ENCODE results near the gene WDFY4. TPM values are rescaled to one million over a fixed set of nuclear protein-coding genes. Genes with fewer than 3 reads are reported as not detected.
A peak's percentile ranks its signal among the peaks of the same experiment; 100 is the strongest.

WDFY4 gene
- total and polyA plus RNA-seq, 2 experiments from 2014 or later: not detected

DNA sequence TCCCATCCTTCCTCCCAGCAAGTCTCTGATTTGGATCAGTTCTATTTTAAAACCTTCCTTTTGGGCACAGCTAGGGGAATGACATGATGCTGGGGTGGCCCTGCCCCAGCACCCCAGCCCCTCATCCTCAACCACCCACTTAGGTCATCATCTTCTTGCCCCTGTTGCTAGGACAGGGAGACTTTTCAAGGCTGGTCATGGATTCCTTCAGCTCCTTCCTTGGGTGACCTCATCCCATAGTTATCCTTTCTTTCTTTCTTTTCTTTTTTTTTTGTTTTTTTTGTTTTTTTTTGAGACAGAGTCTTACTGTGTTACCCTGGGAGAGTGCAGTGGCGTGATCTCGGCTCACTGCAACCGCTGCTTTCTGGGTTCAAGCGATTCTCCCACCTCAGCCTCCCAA lies 127.2 kb downstream of the WDFY4 start:
- H3K4me3 ChIP-seq: no peak overlapping the region
- H3K9ac ChIP-seq: no peak overlapping the region
- no peak overlapping the region for H3K27ac ChIP-seq
- DNase-seq: peak; percentile 52
- H3K9me3 ChIP-seq (ENCODE audit: low read depth): no peaks in the 10 kb centered on the region
- peaks cover 16% of the 10 kb centered on the region; the same call in 1 of the 2 replicates for H3F3A ChIP-seq (ENCODE audit: insufficient read depth)
- H4K20me1 ChIP-seq (ENCODE audit: insufficient read depth): no peaks in the 10 kb centered on the region
- H3K36me3 ChIP-seq (ENCODE audit: low read depth): no peaks in the 10 kb centered on the region
- H3K4me2 ChIP-seq (ENCODE audit: unreplicated experiment): no peak overlapping the region
- in situ Hi-C loops (cut with MboI): no loop called here
- H3K9me2 ChIP-seq (ENCODE audit: insufficient read depth): no peaks in the 10 kb centered on the region
- no peak overlapping the region for H2AFZ ChIP-seq
- no peaks in the 10 kb centered on the region for H3K79me2 ChIP-seq (ENCODE audit: insufficient read depth)
- TF ChIP-seq EZH2phosphoT487 (IDR thresholded peaks at IDR 0.05; ENCODE audit: insufficient read depth, low read depth): no peak
- no peak for TF ChIP-seq EZH2 (IDR thresholded peaks at IDR 0.05; ENCODE audit: insufficient read depth, poor library complexity, severe bottlenecking)
- H3K4me1 ChIP-seq (ENCODE audit: insufficient read depth): peaks cover 15% of the 10 kb centered on the region
- 81 to 89% methylated on average over 4 of the region's 4 CpGs for whole genome bisulfite sequencing, 2 experiments (ENCODE audit: low coverage in 1 of 2, low lambda C conversion rate in 2 of 2, missing lambda C conversion rate in 2 of 2)
- no peaks in the 10 kb centered on the region for H3K27me3 ChIP-seq (replicated peaks; ENCODE audit: insufficient read depth)

- peaks cover 7% of the 10 kb centered on the region; the same call in 1 of the 2 replicates for H3K4me1 ChIP-seq (ENCODE audit: insufficient read depth)
- H3K9me3 ChIP-seq (ENCODE audit: low read depth): no peaks in the 10 kb centered on the region
- H3K9me2 ChIP-seq (ENCODE audit: insufficient read depth): no peaks in the 10 kb centered on the region
- H3K9ac ChIP-seq: no peak overlapping the region
- no peak overlapping the region for H2AFZ ChIP-seq
- no peak overlapping the region for H3K4me2 ChIP-seq (ENCODE audit: unreplicated experiment)
- no peak overlapping the region for H3K4me3 ChIP-seq
- H4K20me1 ChIP-seq (ENCODE audit: insufficient read depth): no peaks in the 10 kb centered on the region
- 67 to 75% methylated on average over 1 of the region's 1 CpG for WGBS, 2 experiments (ENCODE audit: low coverage in 1 of 2, low lambda C conversion rate in 2 of 2, missing lambda C conversion rate in 2 of 2)
- H3K27ac ChIP-seq: no peak overlapping the region
- no peaks in the 10 kb centered on the region for H3K79me2 ChIP-seq (ENCODE audit: insufficient read depth)
- in situ Hi-C loops (cut with MboI): no loop called here
- H3K27me3 ChIP-seq (replicated peaks; ENCODE audit: insufficient read depth): no peaks in the 10 kb centered on the region
- no peaks in the 10 kb centered on the region for H3K36me3 ChIP-seq (ENCODE audit: low read depth)
- H3F3A ChIP-seq (ENCODE audit: insufficient read depth): peaks cover 2% of the 10 kb centered on the region; the same call in 1 of the 2 replicates
- no peak for DNase-seq
- no peak for TF ChIP-seq EZH2phosphoT487 (IDR thresholded peaks at IDR 0.05; ENCODE audit: insufficient read depth, low read depth)
- no peak for TF ChIP-seq EZH2 (IDR thresholded peaks at IDR 0.05; ENCODE audit: insufficient read depth, poor library complexity, severe bottlenecking)
Observed at GRCh38 chr10:48813291-48813690, 128.6 kb downstream of the WDFY4 start.

- H3K4me1 ChIP-seq (ENCODE audit: insufficient read depth): peaks cover 6% of the 10 kb centered on the region; the same call in 1 of the 2 replicates
- WGBS, 2 experiments (ENCODE audit: low coverage in 1 of 2, low lambda C conversion rate in 2 of 2, missing lambda C conversion rate in 2 of 2): 85 to 93% methylated on average over 3 of the region's 3 CpGs
Observed at GRCh38 chr10:48813825-48814224, 129.2 kb downstream of the WDFY4 start.

GRCh38 chr10:48814933-48815332 lies 130.3 kb downstream of the WDFY4 start:
- WGBS, 2 experiments (ENCODE audit: low coverage in 1 of 2, low lambda C conversion rate in 2 of 2, missing lambda C conversion rate in 2 of 2): 57 to 65% methylated on average over 1 of the region's 1 CpG

More at GRCh38 chr10:48813825-48814224, 129.2 kb downstream of the WDFY4 start:
- TF ChIP-seq EZH2 (IDR thresholded peaks at IDR 0.05; ENCODE audit: insufficient read depth, poor library complexity, severe bottlenecking) (no peak), EZH2phosphoT487 (IDR thresholded peaks at IDR 0.05; ENCODE audit: insufficient read depth, low read depth) (no peak)
- Histone ChIP-seq H3K9me3 (ENCODE audit: low read depth) (no peaks in the 10 kb centered on the region), H2AFZ (no peak overlapping the region), H3K4me3 (no peak overlapping the region), H3K79me2 (ENCODE audit: insufficient read depth) (no peaks in the 10 kb centered on the region), H3K36me3 (ENCODE audit: low read depth) (no peaks in the 10 kb centered on the region), H3K9ac (no peak overlapping the region), H3K27ac (no peak overlapping the region), H3F3A (ENCODE audit: insufficient read depth) (no peaks in the 10 kb centered on the region), H3K4me2 (ENCODE audit: unreplicated experiment) (no peak overlapping the region), H4K20me1 (ENCODE audit: insufficient read depth) (no peaks in the 10 kb centered on the region), H3K27me3 (replicated peaks; ENCODE audit: insufficient read depth) (no peaks in the 10 kb centered on the region), H3K9me2 (ENCODE audit: insufficient read depth) (no peaks in the 10 kb centered on the region)
- no peak for DNase-seq
- in situ Hi-C loops (cut with MboI): no loop called here

More at GRCh38 chr10:48814933-48815332, 130.3 kb downstream of the WDFY4 start:
- in situ Hi-C loops (cut with MboI): no loop called here
- no peak overlapping the region for H2AFZ ChIP-seq
- H3K9ac ChIP-seq: no peak overlapping the region
- H3K27ac ChIP-seq: no peak overlapping the region
- no peaks in the 10 kb centered on the region for H4K20me1 ChIP-seq (ENCODE audit: insufficient read depth)
- H3K9me2 ChIP-seq (ENCODE audit: insufficient read depth): no peaks in the 10 kb centered on the region
- H3K79me2 ChIP-seq (ENCODE audit: insufficient read depth): no peaks in the 10 kb centered on the region
- no peaks in the 10 kb centered on the region for H3F3A ChIP-seq (ENCODE audit: insufficient read depth)
- H3K4me2 ChIP-seq (ENCODE audit: unreplicated experiment): no peak overlapping the region
- TF ChIP-seq EZH2phosphoT487 (IDR thresholded peaks at IDR 0.05; ENCODE audit: insufficient read depth, low read depth) (no peak), EZH2 (IDR thresholded peaks at IDR 0.05; ENCODE audit: insufficient read depth, poor library complexity, severe bottlenecking) (no peak)
- H3K27me3 ChIP-seq (replicated peaks; ENCODE audit: insufficient read depth): peaks cover 9% of the 10 kb centered on the region; the same call in 1 of the 2 replicates
- H3K4me1 ChIP-seq (ENCODE audit: insufficient read depth): peaks cover 6% of the 10 kb centered on the region; the same call in 1 of the 2 replicates
- no peak overlapping the region for H3K4me3 ChIP-seq
- H3K9me3 ChIP-seq (ENCODE audit: low read depth): no peaks in the 10 kb centered on the region
- H3K36me3 ChIP-seq (ENCODE audit: low read depth): no peaks in the 10 kb centered on the region
- no peak for DNase-seq
